GM12891 (cell line): ENCODE data around the gene STX2.
"Not testable (repeated sequence)": the region's sequence is repeated elsewhere in the genome, so short reads cannot be mapped to it uniquely, and the experiment has no call there.

Source experiments
- DNase-seq: peaks from one replicate; pipeline ENCODE4 v3.0.0; 2011; ENCODE audit warnings: low spot score; ENCODE audit not compliant: insufficient read length
- FAIRE-seq: peaks from 2 replicates; lab custom pipeline; 2011; peaks lifted over from hg19 to GRCh38; lab: Jason Lieb, UNC
- PAX5 ChIP-seq: IDR thresholded peaks from 2 replicates; pipeline ENCODE4 v1.6.1; 2011; ENCODE audit warnings: low read length, moderate library complexity, mild to moderate bottlenecking; ENCODE audit not compliant: insufficient read depth, severe bottlenecking
- POLR2A ChIP-seq: IDR thresholded peaks from 2 replicates; pipeline ENCODE4 v1.6.1; 2011; ENCODE audit warnings: low read depth, low read length, control low read depth
- POLR2AphosphoS5 ChIP-seq: IDR thresholded peaks from 2 replicates; pipeline ENCODE4 v1.6.1; 2011; ENCODE audit warnings: low read depth, low read length, control low read depth
- POU2F2 ChIP-seq: IDR thresholded peaks from 2 replicates; pipeline ENCODE4 v1.6.1; 2011; ENCODE audit warnings: low read depth, mild to moderate bottlenecking, control low read depth, low read length, moderate library complexity
- SPI1 ChIP-seq: IDR thresholded peaks from 2 replicates; pipeline ENCODE4 v1.6.1; 2011; ENCODE audit warnings: low read depth, low read length, control low read depth
- TAF1 ChIP-seq: IDR thresholded peaks from 2 replicates; pipeline ENCODE4 v1.6.1; 2011; ENCODE audit warnings: low read depth, low read length, control low read depth

STX2 gene

GRCh38 chr12:130849561-130850417 lies 10.7 kb upstream of the STX2 start:
- DNase-seq (no peak), FAIRE-seq (no peak)
- TF ChIP-seq SPI1, result no peak
- no peak for TF ChIP-seq PAX5
- no peak for TF ChIP-seq POLR2AphosphoS5
- TF ChIP-seq TAF1, result no peak
- TF ChIP-seq POLR2A, result no peak
- TF ChIP-seq POU2F2, result no peak

DNA sequence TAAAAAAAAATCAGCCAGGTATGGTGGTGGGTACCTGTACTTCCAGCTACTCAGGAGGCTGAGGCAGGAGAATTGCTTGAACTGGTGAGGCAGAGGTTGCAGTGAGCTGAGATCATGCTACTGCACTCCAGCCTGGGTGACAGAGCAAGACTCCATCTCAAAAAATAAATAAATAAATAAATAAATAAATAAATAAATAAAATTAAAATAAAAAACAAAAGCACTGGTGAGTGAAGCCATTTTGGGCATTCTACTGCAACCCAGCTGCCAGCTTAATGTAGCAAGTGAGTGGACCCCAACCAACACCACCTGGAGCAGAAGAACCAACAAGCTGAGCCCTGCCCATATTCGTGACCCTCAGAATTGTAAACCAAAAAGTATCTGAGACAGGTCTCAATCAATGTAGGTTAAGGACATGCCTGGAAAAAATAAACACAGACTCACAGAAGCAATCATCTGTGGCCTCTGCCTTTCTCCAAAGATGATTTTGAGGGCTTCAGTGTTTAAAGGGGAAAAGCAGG lies 9.8 kb upstream of the STX2 start:
- FAIRE-seq, DNase-seq: not testable (repeated sequence)

- not testable (repeated sequence) for FAIRE-seq, DNase-seq
These were observed 9.1 kb upstream of the STX2 start for GRCh38 chr12:130848105-130848504.

- no peak for TF ChIP-seq SPI1
- DNase-seq, result no peak
- FAIRE-seq, result no peak
These were observed 8.1 kb upstream of the STX2 start for GRCh38 chr12:130847112-130847511.

- DNase-seq (no peak), FAIRE-seq (no peak)
- no peak for TF ChIP-seq POLR2A
- no peak for TF ChIP-seq PAX5
- TF ChIP-seq POU2F2, result no peak
- no peak for TF ChIP-seq TAF1
- TF ChIP-seq POLR2AphosphoS5, result no peak
- no peak for TF ChIP-seq SPI1
These were observed 7.3 kb upstream of the STX2 start for GRCh38 chr12:130846369-130846768.

- FAIRE-seq (no peak), DNase-seq (no peak)
- TF ChIP-seq POLR2AphosphoS5 (no peak), POU2F2 (no peak), SPI1 (no peak), POLR2A (no peak), TAF1 (no peak), PAX5 (no peak)
These were observed 837 bp upstream of the STX2 start for GRCh38 chr12:130839770-130840404.

DNA sequence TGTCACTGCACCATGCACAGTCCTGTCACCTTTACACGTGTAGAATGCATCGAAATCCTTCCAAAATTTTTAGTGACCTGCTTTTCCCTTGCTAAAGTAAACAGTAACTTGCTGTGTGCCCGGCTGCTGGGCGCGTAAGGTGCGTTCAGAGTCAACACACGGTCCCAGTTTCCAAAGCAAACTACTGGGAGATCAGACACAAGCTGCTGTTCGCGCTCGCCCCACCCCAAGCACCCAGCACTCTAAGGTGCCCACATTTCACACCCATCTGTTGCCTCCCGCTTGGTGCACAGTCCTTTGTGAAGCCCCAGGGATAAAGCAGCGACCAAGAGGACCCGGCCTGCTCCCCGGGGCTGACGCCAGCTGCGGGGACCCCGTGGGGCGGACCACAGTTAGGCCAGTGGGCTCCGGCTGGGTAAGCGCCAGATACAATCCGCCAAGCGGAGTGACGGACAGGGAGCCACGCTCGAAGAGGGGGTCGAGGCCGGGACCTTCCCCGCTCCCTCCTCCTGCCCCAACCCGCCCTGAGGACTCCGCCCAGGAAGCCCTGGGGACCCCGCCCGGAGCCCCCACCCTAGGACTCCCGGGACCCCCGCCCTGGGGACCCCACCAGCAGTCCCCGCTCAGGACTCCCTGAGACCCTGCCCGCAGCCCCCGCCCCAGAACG lies 633 bp downstream of the STX2 start:
- DNase-seq, result peak; percentile 26
- no peak for FAIRE-seq
- no peak for TF ChIP-seq POLR2A
- no peak for TF ChIP-seq POU2F2
- TF ChIP-seq PAX5, result no peak
- no peak for TF ChIP-seq SPI1
- TF ChIP-seq POLR2AphosphoS5, result no peak
- no peak for TF ChIP-seq TAF1

DNA sequence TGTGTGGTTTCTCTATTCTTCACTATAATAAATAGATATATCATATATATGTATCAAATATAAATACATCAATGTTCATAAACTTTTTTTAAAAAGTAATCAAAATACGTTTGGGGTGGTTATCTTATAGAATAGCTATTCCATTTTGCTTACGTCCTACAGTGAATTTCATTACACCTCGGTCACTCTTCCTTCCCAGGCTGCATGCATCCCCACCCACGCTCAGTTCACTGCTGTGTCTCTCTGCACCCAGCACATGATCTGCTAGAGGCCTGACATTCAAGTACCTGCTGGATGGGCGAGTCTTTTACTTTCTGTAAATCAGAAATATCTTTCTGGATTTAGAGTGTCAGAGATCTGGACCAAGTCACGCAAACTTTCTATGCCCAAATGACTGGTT lies 3.6 kb downstream of the STX2 start:
- FAIRE-seq, result no peak
- no peak for TF ChIP-seq POLR2AphosphoS5
- TF ChIP-seq POLR2A, result no peak
- no peak for TF ChIP-seq TAF1
- TF ChIP-seq SPI1, result no peak
- TF ChIP-seq POU2F2, result no peak
- no peak for TF ChIP-seq PAX5
- DNase-seq, result no peak

DNA sequence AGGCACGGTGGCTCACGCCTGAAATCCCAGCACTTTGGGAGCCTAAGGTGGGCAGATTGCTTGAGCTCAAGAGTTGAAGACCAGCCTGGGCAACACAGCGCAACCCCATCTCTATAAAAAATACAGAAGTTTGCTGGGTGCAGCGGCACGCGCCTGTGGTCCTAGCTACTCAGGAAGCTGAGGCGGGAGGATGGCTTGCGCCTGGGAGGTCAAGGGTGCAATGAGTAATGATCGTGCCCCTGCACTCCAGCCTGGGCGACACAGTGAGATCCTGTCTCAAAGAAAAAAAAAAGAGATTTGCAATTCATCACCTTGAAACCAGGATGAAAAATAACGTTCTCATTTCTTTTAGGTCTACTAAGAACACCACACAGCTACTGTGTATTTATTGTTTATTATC lies 4.0 kb downstream of the STX2 start:
- no peak for TF ChIP-seq POU2F2
- no peak for TF ChIP-seq PAX5
- TF ChIP-seq POLR2AphosphoS5, result no peak
- no peak for TF ChIP-seq POLR2A
- TF ChIP-seq TAF1, result no peak
- no peak for TF ChIP-seq SPI1
- DNase-seq, result no peak
- no peak for FAIRE-seq

DNA sequence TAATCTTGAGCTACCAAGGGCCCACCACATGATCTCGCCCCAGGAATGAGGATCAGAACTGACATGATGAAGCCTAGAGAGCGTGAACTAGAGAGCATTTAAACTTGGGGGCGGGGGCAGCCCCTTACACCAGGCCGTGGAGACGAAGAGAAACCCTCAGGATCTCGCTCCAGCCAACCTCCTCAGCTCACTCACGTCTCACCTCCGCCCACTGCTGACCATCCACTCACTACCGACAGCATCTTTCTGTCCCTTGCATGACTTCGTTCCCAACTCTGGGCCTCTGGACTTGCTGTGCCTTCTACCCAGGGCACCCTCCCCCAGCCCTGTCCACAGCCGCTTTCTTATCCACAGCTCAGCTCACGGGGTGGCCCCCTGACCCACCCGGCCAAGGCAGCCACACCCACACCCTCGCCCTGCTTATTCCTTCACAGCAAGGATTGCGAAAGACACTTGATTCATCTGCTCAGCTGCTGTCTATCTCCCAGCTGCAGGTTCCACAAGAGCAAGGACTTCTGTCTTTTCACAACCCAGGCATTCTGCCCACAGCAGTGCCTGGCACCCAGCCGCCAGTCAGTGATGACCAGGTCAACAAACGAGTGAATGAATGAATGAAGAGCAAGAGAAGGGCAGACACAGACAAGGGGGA lies 6.4 kb downstream of the STX2 start:
- FAIRE-seq (no peak), DNase-seq (no peak)
- TF ChIP-seq POU2F2 (no peak), SPI1 (no peak), PAX5 (no peak), POLR2A (no peak)
